Psoas muscle (tissue), 8 donors: ENCODE results near the gene CPED1. TPM values are rescaled to one million over a fixed set of nuclear protein-coding genes. Genes with fewer than 3 reads are reported as not detected.

Source experiments
- ATAC-seq, 4 donors: fragments of 200-7000 bp; cut with Tn5 transposase; one replicate each; pipeline ENCODE4 v1.9.1; 2020; ENCODE audit warnings: moderate library complexity in 3 of 4, mild to moderate bottlenecking in 2 of 4
- DNase-seq, 2 donors: peaks; one replicate each; pipeline ENCODE4 v3.0.0-alpha.2; 2020
- H3K27ac ChIP-seq: fragments of 200-600 bp; one replicate; pipeline ENCODE4 v1.8.0; 2022
- H3K27me3 ChIP-seq, 3 donors: fragments of 200-600 bp in 1 of 3; one replicate each; pipeline versions ENCODE4 v1.6.1 to v1.8.0; 2013 to 2022; ENCODE audit warnings: low read length in 2 of 3, mild to moderate bottlenecking in 2 of 3, moderate library complexity in 1 of 3; ENCODE audit not compliant: insufficient read depth in 3 of 3
- H3K36me3 ChIP-seq, 2 donors: fragments of 200-600 bp in 1 of 2; one replicate each; pipeline versions ENCODE4 v1.6.1 to v1.8.0; 2013 to 2022; ENCODE audit warnings: low read depth in 1 of 2, mild to moderate bottlenecking in 1 of 2, moderate library complexity in 1 of 2; ENCODE audit not compliant: insufficient read depth in 1 of 2
- H3K4me1 ChIP-seq: fragments of 200-600 bp; one replicate; pipeline ENCODE4 v1.8.0; 2022
- H3K4me3 ChIP-seq: fragments of 200-600 bp; one replicate; pipeline ENCODE4 v1.8.0; 2022; ENCODE audit warnings: mild to moderate bottlenecking
- H3K9me3 ChIP-seq: fragments of 200-600 bp; one replicate; pipeline ENCODE4 v1.8.0; 2022
- CTCF ChIP-seq: fragments of 200-600 bp; IDR thresholded peaks from one replicate; pipeline ENCODE4 v1.8.0; 2022; ENCODE audit warnings: antibody characterized with exemption
- WGBS, 3 donors: extraction: QIAGEN DNeasy Blood & Tissue Kit; methylation state at CpG; one replicate each; pipeline versions ENCODE4 v1.1.6 to v1.1.7; 2013; 5-methylcytosine and 5-hydroxymethylcytosine counted together
- intact Hi-C, 2 donors: fragments of 100-400 bp; cut with DNase I; formaldehyde crosslinking; loops; one replicate each; pipeline versions ENCODE4 v1.11.0 to v1.14.2; 2022
- polyA plus RNA-seq, 3 donors: library from polyadenylated mRNA; stranded (reverse); fragments of 200-250 nt; gene quantifications; one replicate each; pipeline ENCODE4 v1.2.3, GENCODE V29; 2013
- total RNA-seq, 4 donors: library from RNA; stranded (reverse); fragmentation: NEBNext Ultra II Directional in 2 of 4; extraction: Animal tissue kit (Norgen Biotek cat#: 25700) in 2 of 4; gene quantifications; one replicate each; pipeline versions ENCODE4 v1.2.1 to v1.2.4, GENCODE V29; 2021 to 2023
- donor health status: healthy with polysubstance abuse.
- donor health status: DM: no; HTN: no; CAD: no; lungs with moderate emphysema.
- donor health status: Bipolar disorder and iron deficiency.
- donor health status: healthy.
- donor health status: DM: yes; HTN: yes; CAD: no.
- donor health status: DM: no; HTN: no; CAD: no.
- donor health status: DM: no; HTN: no; CAD: no.
- donor health status: DM: yes; HTN: yes; CAD: no.

The CPED1 gene
- total and polyA plus RNA-seq, 7 donors = 0.90 to 39.2 (median 12.0) TPM

DNA sequence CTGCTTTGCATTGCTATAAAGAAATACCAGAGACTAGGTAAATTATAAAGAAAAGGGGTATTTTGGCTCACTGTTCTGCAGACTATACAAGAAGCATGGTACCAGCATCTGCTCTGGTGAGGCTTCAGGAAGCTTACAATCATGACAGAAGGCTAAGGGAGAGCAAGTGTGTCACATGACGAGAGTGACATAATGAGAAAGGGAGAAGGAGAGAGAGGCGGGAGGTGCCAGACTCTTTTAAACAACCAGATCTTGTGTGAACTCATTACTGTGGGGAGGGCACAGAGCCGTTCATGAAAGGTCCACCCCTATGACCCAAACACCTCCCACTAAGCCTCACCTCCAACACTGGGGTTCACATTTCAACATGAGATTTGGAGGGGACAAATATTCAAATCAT is 281.3 kb downstream of the CPED1 start:
- ATAC-seq (no peak), DNase-seq (no peak)
- H3K27me3 ChIP-seq = no peaks in the 10 kb centered on the region
- intact Hi-C loops = no loop called here
- no peak for TF ChIP-seq CTCF
- H3K36me3 ChIP-seq = peaks cover 14 to 76% of the 10 kb centered on the region in 2 donors
- H3K9me3 ChIP-seq = no peaks in the 10 kb centered on the region
- no peak overlapping the region for H3K4me3 ChIP-seq
- no peaks in the 10 kb centered on the region for H3K4me1 ChIP-seq
- 84 to 94% (median 93%) methylated on average over 3 of the region's 3 CpGs for WGBS, 3 donors
- H3K27ac ChIP-seq = no peak overlapping the region

DNA sequence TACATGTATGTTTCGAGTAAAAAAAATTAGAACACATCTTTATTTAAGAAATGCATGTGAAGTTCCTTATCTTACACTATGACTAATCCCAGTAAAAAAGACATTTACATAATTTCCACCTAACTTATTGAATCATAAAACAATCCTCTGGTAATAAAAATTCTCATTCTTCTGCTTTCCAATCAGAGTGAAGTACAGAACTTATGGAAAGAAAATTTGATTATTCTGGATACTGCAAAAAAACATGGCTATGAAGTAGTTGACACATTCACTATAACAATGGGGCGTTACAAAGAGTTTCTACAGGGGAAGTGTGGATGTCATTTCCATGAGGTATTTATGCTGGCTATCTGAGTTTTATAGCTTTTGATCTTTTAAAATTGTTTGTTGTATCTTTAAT is 282.6 kb downstream of the CPED1 start:
- Histone ChIP-seq H3K4me3 (no peak overlapping the region), H3K27me3 (no peaks in the 10 kb centered on the region), H3K9me3 (no peaks in the 10 kb centered on the region), H3K4me1 (no peaks in the 10 kb centered on the region), H3K36me3 (peaks cover 14 to 70% of the 10 kb centered on the region in 2 donors), H3K27ac (no peak overlapping the region)
- ATAC-seq (no peak), DNase-seq (no peak)
- intact Hi-C loops = no loop called here
- TF ChIP-seq CTCF = no peak
- 95 to 97% (median 96%) methylated on average over 2 of the region's 2 CpGs for WGBS, 3 donors

DNA sequence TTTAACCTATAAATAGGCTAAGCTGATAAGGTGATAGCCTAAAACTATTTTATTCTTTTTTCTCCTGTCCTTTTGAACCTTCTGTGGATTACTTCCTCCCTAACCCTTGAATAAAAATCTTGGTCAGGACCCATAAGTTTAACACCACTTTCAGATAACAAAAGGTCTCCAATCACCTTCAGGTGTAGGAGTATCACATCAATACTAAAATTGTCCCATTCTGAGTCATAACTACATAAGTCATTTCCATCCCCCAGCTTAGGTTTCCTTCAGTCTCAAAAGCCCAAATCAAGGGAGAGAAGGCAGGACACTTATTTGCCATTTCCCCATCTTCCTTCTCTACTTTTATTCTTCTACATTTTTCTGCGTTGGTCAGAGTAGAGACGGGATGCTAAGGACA is 283.4 kb downstream of the CPED1 start:
- H3K4me1 ChIP-seq = no peaks in the 10 kb centered on the region
- H3K36me3 ChIP-seq = peaks cover 10 to 65% of the 10 kb centered on the region in 2 donors
- ATAC-seq (no peak), DNase-seq (no peak)
- H3K9me3 ChIP-seq = no peaks in the 10 kb centered on the region
- intact Hi-C loops = no loop called here
- no peak overlapping the region for H3K4me3 ChIP-seq
- 93 to 98% (median 96%) methylated on average over 2 of the region's 2 CpGs for WGBS, 3 donors
- no peaks in the 10 kb centered on the region for H3K27me3 ChIP-seq
- TF ChIP-seq CTCF = no peak
- H3K27ac ChIP-seq = no peak overlapping the region

DNA sequence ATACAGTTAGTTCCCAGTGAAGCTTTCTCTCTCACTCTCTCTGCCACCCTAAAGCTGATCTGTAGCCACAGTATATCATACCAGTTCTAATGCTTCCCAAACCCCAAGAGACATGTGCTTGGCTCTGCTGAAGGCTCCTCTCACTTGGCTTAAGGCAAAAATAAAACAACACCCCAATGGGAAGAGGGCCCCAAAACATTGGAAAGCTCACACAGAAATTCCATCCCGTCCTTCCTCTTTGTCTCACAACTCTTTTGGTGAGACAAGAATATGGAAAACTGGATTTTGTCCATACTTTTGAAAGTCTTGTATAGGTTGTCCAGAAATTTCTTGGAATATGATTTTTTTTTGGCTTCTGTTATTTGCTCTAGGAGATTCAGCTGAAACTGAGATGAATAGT is 284.2 kb downstream of the CPED1 start:
- no peak for DNase-seq
- 89 to 95% (median 93%) methylated on average over 1 of the region's 1 CpG for WGBS, 3 donors

More for the DNA sequence above, 284.2 kb downstream of the CPED1 start:
- no peak for TF ChIP-seq CTCF
- H3K36me3 ChIP-seq = peaks cover 10 to 63% of the 10 kb centered on the region in 2 donors
- no peaks in the 10 kb centered on the region for H3K9me3 ChIP-seq
- H3K4me1 ChIP-seq = no peaks in the 10 kb centered on the region
- H3K27ac ChIP-seq = no peak overlapping the region
- ATAC-seq = no peak
- no peaks in the 10 kb centered on the region for H3K27me3 ChIP-seq
- no peak overlapping the region for H3K4me3 ChIP-seq
- intact Hi-C loops = no loop called here
